ENCODE results near the gene CLASRP. TPM values are rescaled to one million over a fixed set of nuclear protein-coding genes. Genes with fewer than 3 reads are reported as not detected.

The CLASRP gene
- total RNA-seq, 3 donors from 2014 or later = 49.9 to 80.3 (median 57.0) TPM

GRCh38 chr19:45086480-45086879 lies 47.6 kb downstream of the CLASRP start:
- no peak overlapping the region for H3K27ac ChIP-seq
- no peak for TF ChIP-seq CTCF (IDR thresholded peaks at IDR 0.05)
- no peak for TF ChIP-seq POLR2AphosphoS5 (IDR thresholded peaks at IDR 0.05)
- no peak for TF ChIP-seq POLR2A (IDR thresholded peaks at IDR 0.05)
- H3K27me3 ChIP-seq = no peaks in the 10 kb centered on the region
- H3K4me1 ChIP-seq = peaks cover 0 to 5% of the 10 kb centered on the region in 2 donors
- intact Hi-C loops (cut with DNase I; ENCODE audit: low total_unique reads) = no loop called here
- no peak for DNase-seq (ENCODE audit: low spot score in 2 of 2)
- no peak overlapping the region for H3K4me3 ChIP-seq
- H3K36me3 ChIP-seq = no peaks in the 10 kb centered on the region
- no peaks in the 10 kb centered on the region for H3K9me3 ChIP-seq

- H3K4me1 ChIP-seq = peaks cover 0 to 5% of the 10 kb centered on the region in 2 donors
- no peaks in the 10 kb centered on the region for H3K36me3 ChIP-seq
- H3K4me3 ChIP-seq = no peak overlapping the region
- intact Hi-C loops (cut with DNase I; ENCODE audit: low total_unique reads) = no loop called here
- DNase-seq (ENCODE audit: low spot score in 2 of 2) = no peak
- H3K9me3 ChIP-seq = no peaks in the 10 kb centered on the region
- no peaks in the 10 kb centered on the region for H3K27me3 ChIP-seq
- TF ChIP-seq POLR2AphosphoS5 (IDR thresholded peaks at IDR 0.05) (no peak), CTCF (IDR thresholded peaks at IDR 0.05) (no peak), POLR2A (IDR thresholded peaks at IDR 0.05) (no peak)
- no peak overlapping the region for H3K27ac ChIP-seq
Observed at GRCh38 chr19:45087531-45087930, 48.7 kb downstream of the CLASRP start.

- Histone ChIP-seq H3K9me3 (no peaks in the 10 kb centered on the region), H3K27ac (no peak overlapping the region), H3K4me1 (peaks cover 5 to 14% of the 10 kb centered on the region in 2 donors), H3K4me3 (no peak overlapping the region), H3K36me3 (no peaks in the 10 kb centered on the region), H3K27me3 (no peaks in the 10 kb centered on the region)
- TF ChIP-seq POLR2A (IDR thresholded peaks at IDR 0.05) (no peak), CTCF (IDR thresholded peaks at IDR 0.05) (no peak), POLR2AphosphoS5 (IDR thresholded peaks at IDR 0.05) (no peak)
- intact Hi-C loops (cut with DNase I; ENCODE audit: low total_unique reads) = no loop called here
- no peak for DNase-seq (ENCODE audit: low spot score in 2 of 2)
Observed at GRCh38 chr19:45090034-45090433, 51.2 kb downstream of the CLASRP start.

GRCh38 chr19:45090606-45091005 lies 51.8 kb downstream of the CLASRP start:
- Histone ChIP-seq H3K9me3 (no peaks in the 10 kb centered on the region), H3K27ac (peak overlapping the region; percentile 79 to 91), H3K4me3 (peak overlapping the region in 2 of 3 donors; percentile 91 to 99), H3K27me3 (no peaks in the 10 kb centered on the region), H3K36me3 (no peaks in the 10 kb centered on the region), H3K4me1 (peaks cover 5 to 16% of the 10 kb centered on the region in 2 donors)
- intact Hi-C loops (cut with DNase I; ENCODE audit: low total_unique reads) = no loop called here
- no peak for DNase-seq (ENCODE audit: low spot score in 2 of 2)
- TF ChIP-seq POLR2AphosphoS5 (IDR thresholded peaks at IDR 0.05) (no peak), POLR2A (IDR thresholded peaks at IDR 0.05) (no peak), CTCF (IDR thresholded peaks at IDR 0.05) (no peak)

GRCh38 chr19:45091031-45091923 lies 52.4 kb downstream of the CLASRP start:
- intact Hi-C loops (cut with DNase I; ENCODE audit: low total_unique reads) = no loop called here
- H3K27ac ChIP-seq = peak overlapping the region; percentile 90 to 91
- TF ChIP-seq CTCF (IDR thresholded peaks at IDR 0.05) = no peak
- no peak for TF ChIP-seq POLR2A (IDR thresholded peaks at IDR 0.05)
- TF ChIP-seq POLR2AphosphoS5 (IDR thresholded peaks at IDR 0.05) = peak; percentile 71 to 72 (median 71)

More at GRCh38 chr19:45091031-45091923, 52.4 kb downstream of the CLASRP start:
- Histone ChIP-seq H3K4me1 (peaks cover 5 to 21% of the 10 kb centered on the region in 2 donors), H3K27me3 (no peaks in the 10 kb centered on the region), H3K4me3 (peak overlapping the region; percentile 91 to 99 (median 96)), H3K9me3 (no peaks in the 10 kb centered on the region), H3K36me3 (no peaks in the 10 kb centered on the region)
- peak; percentile 97 to 99 for DNase-seq (ENCODE audit: low spot score in 2 of 2)

Measured in breast epithelium (tissue), 4 donors.